ENCODE results near the gene KANK2.

Gene KANK2

DNA sequence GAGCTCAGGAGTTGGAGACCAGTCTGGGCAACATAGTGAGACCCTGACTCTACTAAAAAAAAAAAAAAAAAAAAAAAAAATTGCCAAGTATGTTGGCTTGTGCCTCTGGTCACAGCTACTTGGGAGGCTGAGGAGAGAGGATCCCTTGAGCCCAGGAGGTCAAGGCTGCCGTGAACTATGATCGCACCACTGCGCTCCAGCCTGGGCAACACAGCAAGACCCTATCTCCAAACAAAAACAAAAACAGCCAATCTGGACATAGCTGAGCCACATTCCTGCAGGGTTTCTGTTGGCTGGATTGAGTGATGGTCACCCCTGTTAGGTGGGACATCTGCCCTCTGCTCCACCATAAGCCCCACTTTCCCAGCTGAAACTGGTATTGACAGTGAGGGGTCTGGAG is 28.5 kb upstream of the KANK2 start:
- no peak for DNase-seq (ENCODE audit: low read depth)

DNA sequence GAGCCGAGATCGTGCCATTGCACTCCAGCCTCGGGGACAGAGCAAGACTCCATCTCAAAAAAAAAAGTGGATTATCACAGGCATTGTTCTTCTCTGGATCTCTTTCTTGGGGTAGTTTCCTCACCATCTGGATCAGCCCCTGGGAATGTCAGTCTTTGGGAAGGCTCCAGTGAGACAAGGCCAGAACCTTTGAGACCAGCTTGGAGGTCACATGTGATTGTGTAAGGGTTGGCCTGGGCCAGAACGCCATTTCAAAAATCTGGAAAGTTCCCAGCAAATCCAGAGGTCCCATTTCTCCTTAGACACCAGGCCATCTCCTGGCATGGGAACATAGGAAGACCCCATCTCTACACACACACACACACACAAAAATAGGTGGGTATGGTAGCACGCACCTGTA is 27.8 kb upstream of the KANK2 start:
- DNase-seq (ENCODE audit: low read depth): no peak

DNA sequence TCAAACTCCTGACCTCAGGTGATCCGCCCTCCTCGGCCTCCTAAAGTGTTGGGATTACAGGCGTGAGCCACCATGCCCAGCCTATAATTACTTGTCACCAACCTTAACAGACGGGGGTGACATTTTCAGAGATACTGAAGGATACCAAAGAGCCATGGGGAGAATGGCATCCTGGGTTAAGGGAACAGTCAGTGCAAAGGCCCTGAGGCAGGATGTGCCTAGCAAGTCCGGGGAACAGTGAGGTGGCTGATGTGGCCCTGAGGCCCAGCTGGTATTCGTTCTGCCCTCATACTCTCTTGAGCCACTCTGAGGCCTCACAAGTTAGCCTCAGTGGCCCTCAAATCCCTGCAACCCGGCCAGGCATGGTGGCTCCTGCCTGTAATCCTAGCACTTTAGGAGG is 27.1 kb upstream of the KANK2 start:
- DNase-seq (ENCODE audit: low read depth): no peak

DNA sequence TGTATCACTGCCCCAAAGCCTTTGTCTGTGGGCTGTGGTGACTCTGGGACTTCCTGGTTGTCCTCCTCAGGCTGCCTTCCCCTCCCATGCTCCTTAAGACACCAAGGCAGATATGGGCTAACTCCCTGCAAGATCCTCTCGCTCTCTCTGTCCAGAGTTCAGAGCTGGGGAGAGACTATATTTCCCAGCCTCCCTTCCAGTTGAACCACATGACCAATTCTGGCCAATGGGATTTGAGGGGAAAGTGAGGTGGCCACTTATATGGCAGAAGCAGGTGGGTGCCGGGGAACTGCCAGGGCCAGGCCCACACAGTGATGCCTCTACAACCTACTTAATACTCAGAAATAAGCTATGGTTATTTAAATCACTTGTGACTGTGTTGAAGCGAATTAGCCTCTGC is 25.9 kb upstream of the KANK2 start:
- no peak for DNase-seq (ENCODE audit: low read depth)

DNA sequence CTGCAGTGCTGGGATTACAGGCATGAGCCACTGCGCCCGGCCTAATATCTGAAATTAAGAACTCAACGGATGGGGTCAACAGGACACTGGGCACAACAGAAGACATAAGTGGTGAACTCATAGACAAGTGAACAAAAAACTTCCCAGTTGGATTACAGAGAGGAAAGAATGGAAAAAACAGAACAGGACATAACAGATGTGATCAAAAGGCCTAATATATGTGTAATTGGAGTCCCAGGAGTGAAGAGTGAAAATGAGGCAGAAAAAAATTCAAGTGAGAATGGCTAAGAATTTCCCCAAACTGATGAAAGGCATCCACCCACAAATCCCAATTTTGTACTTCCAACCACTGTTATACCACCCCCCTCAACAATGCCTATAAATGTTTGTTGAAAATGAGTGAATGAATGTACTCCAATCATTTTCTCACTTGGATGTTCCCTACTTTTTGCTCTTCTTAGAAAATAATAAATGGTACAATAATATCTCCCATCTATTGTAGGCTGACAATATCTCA is 23.8 kb upstream of the KANK2 start:
- DNase-seq (ENCODE audit: low read depth): no peak

DNA sequence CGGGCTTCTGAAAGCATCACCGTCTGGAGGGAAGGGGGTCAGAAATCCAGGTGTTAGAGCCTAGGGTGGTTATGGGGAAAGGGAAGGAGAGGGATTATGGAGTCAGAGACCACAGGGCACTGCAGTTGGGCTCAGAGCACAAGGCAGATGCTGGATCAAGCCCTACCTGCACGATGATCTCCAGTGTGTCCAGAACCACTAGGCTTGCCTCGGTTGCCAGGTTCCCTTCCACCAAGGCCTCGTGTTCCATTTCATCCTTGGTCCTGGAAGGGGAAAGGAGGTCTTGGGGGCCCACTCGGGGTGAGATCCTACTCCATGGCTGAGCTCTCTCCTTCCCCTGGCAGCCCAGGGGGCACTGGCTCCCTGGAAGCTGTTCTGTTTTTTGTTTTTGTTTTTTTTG is 17.0 kb upstream of the KANK2 start:
- DNase-seq (ENCODE audit: low read depth): no peak

DNA sequence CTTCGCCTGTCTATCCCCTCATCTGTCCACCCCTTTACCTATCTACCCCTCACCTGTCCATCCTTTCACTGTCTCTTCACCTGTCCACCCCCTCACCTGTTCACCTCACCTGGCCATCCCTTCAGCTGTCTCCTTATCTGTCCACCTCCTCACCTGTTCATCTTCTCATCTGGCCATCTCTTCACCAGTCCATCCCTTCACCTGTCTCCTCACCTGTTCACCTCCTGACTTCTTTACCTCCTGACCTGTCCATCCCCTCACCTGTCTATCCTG is 13.2 kb upstream of the KANK2 start:
- DNase-seq (ENCODE audit: low read depth): no peak

DNA sequence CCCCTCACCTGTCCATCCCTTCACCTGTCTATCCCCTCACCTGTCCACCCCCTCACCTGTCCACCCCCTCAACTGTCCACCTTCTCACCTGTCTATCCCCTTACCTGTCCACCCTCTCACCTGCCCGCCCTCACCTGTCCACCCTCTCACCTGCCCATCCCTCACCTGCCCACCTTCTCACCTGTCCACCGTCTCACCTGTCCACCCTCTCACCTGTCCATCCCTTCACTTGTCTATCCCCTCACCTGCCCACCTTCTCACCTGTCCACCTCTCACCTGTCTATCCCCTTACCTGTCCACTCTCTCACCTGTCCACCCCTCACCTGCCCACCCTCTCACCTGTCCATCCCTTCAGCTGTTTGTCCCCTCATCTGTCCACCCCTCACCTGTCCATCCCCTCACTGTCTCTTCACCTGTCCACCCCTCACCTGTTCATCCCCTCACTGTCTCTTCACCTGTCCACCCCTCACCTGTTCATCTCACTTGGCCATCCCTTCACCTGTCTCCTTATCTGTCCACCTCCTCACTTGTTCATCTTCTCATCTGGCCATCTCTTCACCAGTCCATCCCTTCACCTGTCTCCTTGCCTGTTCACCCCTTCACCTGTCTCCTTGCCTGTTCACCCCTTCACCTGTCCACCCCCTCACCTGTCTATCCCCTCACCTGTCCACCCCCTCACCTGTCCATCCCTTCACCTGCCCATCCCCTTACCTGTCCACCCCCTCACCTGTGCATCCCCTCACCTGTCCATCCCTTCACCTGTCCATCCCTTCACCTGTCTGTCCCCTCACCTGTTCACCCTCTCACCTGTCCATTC is 12.7 kb upstream of the KANK2 start:
- DNase-seq (ENCODE audit: low read depth): no peak

DNA sequence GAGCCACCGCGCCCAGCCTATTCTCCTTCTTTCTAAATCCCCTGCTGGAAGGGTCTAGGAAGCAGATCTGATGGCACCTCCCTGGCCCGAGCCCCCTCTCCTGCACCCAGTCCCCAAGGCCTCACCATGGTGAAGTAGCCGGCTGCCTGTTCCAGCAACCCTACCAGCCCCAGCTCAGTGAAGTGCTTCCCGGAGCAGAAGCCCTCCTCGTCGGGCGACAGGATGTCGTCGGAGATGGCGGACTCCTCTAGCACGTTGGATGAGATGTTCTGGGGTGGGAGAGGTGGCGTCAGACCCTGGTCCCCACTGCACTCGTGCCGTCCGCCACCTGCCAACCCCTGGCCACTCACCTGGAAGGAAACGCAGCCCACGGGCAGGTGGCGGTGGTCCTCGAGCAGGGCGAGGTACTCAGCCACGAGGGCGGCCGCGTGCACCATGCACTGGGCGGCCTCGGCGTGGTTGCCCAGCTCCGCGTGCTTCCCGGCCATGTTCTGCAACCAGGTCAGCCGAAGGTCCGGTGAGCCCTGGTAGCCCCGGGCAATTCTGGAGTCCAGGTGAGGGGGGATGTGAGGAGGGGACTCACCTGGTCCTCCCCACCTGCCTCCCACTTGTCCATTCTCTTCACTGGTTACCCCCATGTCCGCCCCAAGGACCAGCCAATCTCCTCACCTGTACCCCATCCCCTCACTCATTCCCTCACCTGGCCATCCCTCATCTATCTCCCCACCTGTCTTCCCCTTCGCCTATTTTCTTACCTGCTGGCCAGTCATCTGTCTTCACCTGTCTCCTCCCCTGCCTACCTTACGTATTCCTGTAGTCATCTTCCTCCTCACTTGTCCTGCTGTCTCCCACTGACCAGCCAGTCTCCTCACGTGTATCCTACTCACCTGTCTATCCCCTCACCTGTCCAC is 11.5 kb upstream of the KANK2 start:
- no peak for DNase-seq (ENCODE audit: low read depth)

DNA sequence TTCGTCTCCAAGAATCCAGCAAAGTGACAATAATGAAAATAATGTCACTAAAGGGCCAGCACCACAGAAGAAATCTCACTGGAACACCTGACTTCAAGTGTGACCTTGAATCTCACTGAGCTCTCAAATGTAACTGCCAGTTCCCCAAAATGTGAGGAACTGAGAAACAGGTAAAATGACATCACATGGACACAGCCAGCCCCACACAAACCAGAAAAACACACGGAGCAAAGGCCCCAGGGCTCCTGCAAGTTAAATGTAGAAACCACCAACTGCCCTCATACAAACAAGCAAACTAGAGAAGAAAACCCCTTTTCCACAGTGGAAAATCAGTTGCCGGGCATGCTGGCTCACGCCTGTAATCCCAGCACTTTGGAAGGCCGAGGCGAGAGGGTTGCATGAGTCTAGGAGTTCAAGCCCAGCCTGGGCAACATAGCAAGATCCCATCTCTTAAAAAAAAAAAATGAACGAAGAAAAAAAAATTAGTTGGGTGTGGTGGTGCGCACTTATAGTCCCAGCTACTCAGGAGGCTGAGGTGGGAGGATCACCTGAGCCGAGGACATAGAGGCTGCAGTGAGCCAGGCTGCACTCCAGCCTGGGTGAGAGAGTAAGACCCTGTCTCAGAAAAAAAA is 8.7 kb upstream of the KANK2 start:
- DNase-seq (ENCODE audit: low read depth): no peak

DNA sequence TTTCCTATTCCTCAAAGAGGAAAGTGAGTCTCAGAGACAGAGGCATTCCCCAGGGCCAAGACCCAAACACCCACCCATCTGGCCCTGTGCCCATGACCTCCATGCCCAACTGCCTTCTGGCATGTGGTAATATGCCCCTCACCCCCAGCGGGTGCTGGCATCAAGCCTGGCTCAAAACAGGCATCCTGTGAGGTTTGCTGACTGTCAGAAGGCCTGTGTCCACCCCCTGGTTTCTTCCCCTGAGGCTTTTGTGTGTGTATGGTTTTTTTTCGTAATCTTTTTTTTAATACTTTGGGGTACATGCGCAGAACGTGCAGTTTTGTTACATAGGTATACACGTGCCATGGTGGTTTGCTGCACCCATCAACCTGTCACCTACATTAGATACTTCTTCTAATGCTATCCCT is 7.6 kb upstream of the KANK2 start:
- DNase-seq (ENCODE audit: low read depth): peak; percentile 20

DNA sequence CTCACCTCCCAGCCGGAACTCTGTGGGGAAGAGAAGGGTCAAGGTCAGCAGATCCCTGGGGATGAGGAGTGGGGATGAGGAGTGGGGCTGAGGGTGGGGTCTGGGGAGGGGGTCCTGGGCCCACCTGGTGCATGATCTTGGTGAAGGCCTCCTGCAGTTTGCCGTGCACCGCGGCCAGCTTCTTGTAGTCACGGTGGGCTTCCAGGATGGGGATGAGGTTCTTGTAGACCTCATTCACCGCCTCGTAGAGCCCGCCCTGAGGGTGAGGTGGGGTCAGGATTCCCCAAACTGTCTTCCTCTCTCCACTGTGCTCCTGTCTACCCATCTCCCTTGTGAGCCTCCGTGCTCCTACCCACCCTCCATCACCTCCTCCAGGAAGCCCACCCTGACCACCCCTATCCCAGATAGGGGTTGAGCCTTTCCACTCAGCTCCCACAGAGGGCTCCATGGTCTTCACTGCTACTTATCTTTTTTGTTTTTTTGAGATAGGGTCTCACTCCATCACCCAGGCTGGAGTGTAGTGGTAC is 6.8 kb upstream of the KANK2 start:
- no peak for DNase-seq (ENCODE audit: low read depth)

DNA sequence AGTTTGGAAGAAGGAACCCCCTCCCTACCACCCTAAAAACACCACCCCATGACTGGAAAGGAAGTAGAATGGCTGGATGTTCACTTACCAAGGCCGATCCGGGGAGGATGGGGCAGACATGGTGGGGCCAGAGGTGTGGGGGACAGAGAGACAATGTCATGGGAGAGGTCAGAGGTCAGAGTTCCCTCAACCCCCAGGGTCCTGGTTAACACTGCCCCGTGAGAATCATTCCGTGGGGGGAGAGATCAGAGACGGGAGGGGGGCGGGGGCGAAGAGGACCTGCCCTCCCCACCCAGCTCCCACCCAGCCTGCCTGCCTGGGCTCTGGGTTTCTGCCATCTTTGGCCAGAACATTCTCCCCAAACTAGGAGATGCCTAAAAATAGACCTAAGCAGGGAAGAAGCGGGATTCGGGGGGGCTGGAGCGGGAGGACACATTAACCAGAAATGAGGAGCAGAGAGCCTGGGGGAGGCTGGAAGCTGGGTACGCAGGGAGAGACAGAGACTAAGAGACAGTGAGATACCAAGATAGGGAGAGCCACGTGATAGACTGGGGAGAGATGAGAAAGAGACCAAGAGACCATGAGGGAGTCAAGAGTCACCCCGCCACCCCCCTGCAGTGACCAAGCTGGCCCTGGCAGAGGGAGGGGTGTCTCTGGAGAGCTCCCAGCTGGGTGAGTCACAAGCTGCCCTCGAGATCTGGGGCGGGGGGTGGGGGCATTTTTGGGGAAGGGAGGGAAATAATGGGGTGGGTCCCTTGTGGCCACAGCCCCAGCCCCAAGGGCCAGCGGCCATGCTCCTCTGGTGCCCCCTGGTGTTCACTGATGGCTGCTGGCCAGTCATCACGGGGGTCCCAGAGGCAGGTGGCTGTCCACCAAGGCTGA is 6.1 kb upstream of the KANK2 start:
- DNase-seq (ENCODE audit: low read depth): peak; percentile 87

DNA sequence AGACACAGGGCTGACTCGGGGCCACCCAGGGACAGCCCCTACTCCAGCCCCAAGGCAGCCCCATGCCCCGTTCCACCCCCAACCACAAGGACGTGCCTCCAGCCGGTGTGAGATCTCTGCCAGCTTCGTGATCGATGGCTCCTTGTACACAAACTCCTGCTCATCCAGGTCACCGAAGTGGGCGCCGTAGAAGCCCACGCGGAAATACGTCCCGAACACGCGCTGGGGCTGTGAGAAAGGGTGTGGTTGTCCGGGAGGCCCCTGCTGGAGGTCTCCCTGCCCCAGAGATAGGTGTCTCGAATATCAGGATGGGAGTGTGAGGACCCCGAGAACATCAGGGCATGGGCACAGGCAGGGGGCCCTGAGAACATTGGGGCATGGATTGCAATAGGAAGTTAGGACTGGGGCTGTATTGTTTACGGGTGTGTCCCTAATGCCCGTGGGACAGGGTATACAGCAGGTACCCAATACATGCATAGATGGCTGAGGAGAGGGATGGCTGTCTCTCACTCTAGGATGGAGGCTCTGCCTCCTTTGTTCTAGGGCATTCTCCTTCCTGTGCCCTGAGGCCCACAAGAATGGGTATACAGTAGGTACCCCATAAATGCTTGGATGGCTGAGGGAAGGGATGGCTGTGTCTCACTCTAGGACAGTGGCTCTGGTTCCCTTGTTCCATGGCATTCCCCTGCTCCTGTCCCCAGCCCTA is 5.3 kb upstream of the KANK2 start:
- no peak for DNase-seq (ENCODE audit: low read depth)

DNA sequence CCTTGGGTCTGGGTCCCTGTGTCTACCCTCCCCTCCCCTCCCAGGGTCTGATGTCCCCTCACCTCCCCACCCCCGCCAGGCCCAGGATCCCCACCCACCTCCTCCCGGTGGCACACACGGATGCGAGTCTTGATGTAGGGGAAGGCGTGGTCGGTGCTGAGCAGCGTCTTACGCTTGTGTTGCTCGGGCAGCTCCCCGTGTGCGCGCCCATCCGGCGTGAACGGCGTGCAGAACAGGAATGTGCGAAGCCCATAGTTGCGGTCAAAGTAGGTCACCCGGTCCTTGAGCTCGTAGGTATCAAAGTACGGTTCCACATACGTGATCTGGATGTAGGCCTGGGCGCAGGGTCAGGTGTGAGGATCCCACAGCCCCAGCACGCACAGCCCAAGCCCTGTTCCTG is 4.4 kb upstream of the KANK2 start:
- no peak for DNase-seq (ENCODE audit: low read depth)

DNA sequence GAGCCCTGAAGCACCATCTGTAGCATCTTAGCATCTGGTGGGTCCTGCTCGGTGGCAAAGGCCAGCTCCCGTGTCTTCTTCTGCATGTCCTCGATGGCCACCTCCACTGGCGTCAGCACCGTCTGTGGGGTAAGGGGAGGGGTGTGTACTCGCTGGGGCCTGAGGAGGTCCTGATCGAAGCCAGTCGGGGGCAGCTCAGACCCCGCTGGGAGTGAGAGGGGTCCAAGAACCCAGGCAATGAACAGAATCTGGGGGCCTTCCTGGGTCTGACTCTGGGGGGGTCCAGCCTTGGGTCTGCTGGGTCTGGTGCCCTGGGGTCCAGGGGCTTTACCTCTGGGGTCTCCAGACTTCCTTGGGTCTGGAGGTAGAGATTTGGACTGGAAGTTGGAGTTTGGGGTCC is 3.6 kb upstream of the KANK2 start:
- DNase-seq (ENCODE audit: low read depth): no peak

DNA sequence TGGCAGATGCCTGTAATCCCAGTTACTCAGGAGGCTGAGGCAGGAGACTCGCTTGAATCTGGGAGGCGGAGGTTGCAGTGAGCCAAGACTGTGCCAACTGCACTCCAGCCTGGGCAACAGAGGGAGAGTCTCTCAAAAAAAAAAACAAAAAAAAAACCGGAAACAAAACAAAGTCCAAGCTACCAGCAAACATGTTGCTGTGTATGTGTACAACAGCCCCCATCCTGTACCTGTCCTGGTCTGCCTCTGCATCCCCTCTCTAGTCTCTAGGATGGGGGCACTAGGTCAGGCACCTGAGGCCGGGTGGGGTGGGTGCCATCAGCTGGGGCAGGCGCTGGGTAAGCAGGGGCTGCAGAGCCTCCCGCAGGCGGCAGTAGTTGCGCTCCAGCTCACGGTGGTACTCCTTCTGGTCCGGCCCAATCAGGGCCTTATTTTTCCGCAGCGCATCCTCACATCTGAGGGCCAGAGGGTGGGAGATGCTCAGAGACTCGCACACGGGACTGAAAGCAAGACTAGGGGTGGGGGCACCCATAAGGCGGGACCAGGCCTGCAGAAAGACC is 2.8 kb upstream of the KANK2 start:
- no peak for DNase-seq (ENCODE audit: low read depth)

DNA sequence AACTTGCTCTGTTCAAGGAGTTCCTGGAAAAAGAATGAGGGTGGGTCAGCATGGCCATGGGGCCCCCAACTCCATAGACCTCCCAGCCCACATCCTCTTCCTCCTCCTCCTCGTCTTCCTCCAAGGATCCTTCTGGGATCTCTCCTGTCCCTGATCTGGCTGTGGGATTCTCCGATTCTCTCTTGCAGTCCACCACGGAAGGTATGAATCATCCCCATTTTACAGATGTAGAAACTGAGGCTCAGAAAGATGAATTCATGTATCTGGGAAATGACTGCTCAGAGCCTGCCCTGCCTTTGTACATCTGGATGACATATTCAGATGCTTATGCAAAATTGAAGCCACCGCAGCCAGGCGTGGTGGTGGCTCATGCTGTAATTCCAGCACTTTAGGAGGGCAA is 2.2 kb upstream of the KANK2 start:
- DNase-seq (ENCODE audit: low read depth): no peak

DNA sequence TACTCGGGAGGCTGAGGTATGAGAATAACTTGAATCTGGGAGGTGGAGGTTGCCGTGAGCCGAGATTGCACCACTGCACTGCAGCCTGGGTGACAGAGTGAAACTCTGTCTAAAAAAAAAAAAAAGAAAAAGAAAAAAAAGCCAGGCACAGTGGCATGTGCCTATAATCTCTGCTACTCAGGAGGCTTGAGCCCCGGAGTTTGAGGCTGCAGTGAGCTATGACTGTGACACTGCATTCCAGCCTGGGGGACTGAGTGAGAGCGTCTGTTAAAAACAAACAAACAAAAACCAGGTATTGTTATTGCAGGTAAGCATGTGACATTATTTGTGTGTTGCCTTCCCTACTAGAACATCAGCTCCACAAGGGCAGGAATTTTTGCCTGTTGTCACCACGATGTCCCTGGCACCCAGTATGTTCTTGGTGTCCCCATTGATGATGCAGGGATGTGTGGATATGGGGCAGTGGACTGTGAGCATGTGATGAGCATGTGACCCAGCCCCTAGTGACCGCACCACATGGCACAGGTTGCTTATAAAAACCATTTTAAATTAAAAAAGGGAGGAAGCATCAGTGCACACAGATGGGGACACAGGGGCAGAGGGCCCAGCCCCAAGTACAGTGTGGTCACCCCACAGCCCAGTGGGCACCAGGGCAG is 1.6 kb upstream of the KANK2 start:
- no peak for DNase-seq (ENCODE audit: low read depth)

DNA sequence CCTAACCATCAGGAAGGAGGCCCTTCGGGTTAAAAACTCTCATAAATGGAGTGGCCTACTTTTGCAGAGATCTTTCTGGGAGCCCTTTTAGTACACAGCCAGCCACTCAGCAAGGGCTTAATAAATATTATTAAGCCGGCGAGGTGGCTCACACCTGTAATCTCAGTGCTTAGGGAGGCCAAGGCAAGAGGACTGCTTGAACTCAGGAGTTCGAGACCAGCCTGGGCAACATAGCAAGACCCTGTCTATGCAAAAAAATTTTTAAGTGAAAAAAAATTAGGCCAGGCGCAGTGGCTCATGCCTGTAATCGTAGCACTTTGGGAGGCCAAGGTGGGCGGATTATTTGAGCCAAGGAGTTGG is 810 bp upstream of the KANK2 start:
- no peak for DNase-seq (ENCODE audit: low read depth)
